Metanephros (tissue), 2 donors: ENCODE measurements around the gene CNTNAP3. TPM values are rescaled to one million over a fixed set of nuclear protein-coding genes. Genes with fewer than 3 reads are reported as not detected.

Experiments used
- small RNA-seq: library from RNA; depleted of rRNA; stranded (forward); fragments of <200 nt; gene quantifications from one replicate; pipeline ENCODE3, GENCODE V24; 2014; ENCODE audit warnings: low replicate concordance
- total RNA-seq: library from RNA; depleted of rRNA; stranded (reverse); fragments of >200 nt; gene quantifications from one replicate; pipeline ENCODE4 v1.2.3, GENCODE V29; 2014

Gene CNTNAP3
- total RNA-seq: 9.2 TPM

GRCh38 chr9:39287980-39288379 is at the start of gene CNTNAP3:
TSS of gene CNTNAP3 (minus strand) at chr9:39288167. CDS start at chr9:39288064, 103 bp downstream.

Small RNA genes lying within 50 kb of the gene (small RNA-seq; reads per million reads assigned to genes)
- gene RN7SL640P: not detected

Other genes with a start within 250 kb of the CNTNAP3 start
- not detected for gene SPATA31A1, start 67.5 kb upstream of the CNTNAP3 start, total RNA-seq